SK-N-MC (cell line): ENCODE data around the gene ENTPD1.

ENCODE experiments used
- EZH2 ChIP-seq: fragments of 200-600 bp; sonication (generic); IDR thresholded peaks from one replicate; pipeline ENCODE4 v1.6.1; 2017; ENCODE audit warnings: antibody characterized with exemption
- FOXP2 ChIP-seq: optimal IDR thresholded peaks from 2 replicates; pipeline ENCODE3; 2011; ENCODE audit warnings: mild to moderate bottlenecking, moderate library complexity; ENCODE audit not compliant: insufficient read depth; ENCODE audit errors: extremely low read length, control extremely low read depth
- POLR2AphosphoS5 ChIP-seq: IDR thresholded peaks from 2 replicates; pipeline ENCODE4 v1.6.1; 2012; ENCODE audit warnings: mild to moderate bottlenecking, low read depth, low read length, borderline replicate concordance

DNA sequence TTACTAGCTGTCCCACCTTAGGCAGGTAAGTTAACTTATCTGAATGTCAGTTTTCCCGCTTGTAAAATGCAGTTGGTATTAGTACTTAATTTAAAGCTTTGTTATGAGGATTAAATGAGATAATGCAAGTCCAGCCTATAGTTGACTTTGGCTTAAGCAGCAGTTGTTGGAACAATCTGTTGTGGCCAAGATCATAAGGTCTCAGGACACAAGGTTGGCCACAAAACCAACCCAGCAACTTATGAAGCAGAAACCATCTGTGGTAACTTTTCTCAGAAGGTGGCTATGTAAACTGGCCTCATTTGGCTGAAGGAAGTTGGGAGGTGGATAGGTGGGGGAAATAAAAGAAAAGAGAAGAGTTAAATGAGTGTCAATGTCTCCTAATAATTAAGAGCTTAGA lies 29.4 kb downstream of the ENTPD1 start:
- TF ChIP-seq FOXP2 (no peak), POLR2AphosphoS5 (no peak), EZH2 (no peak)
